Measurements from ENCODE around the gene LYRM4.

The LYRM4 gene

GRCh38 chr6:5260661-5261544 lies at the start of gene LYRM4, which contains the start of gene FARS2:
Gene LYRM4, minus strand, starts transcription at chr6:5260950. Its CDS starts 217 bp downstream, at chr6:5260733.
Gene FARS2, plus strand, starts transcription at chr6:5261513.
- in situ Hi-C loops (cut with MboI; ENCODE audit: low sequenced_read_pairs) = no loop called here

GRCh38 chr6:5308066-5308465 lies 47.3 kb upstream of the LYRM4 start:
- in situ Hi-C loops (cut with MboI; ENCODE audit: low sequenced_read_pairs) = no loop called here

- in situ Hi-C loops (cut with MboI; ENCODE audit: low sequenced_read_pairs) = no loop called here
Observed at GRCh38 chr6:5307058-5307457, 46.3 kb upstream of the LYRM4 start.

- in situ Hi-C loops (cut with MboI; ENCODE audit: low sequenced_read_pairs) = no loop called here
Observed at GRCh38 chr6:5305968-5306626, 45.3 kb upstream of the LYRM4 start.

GRCh38 chr6:5303682-5304081 lies 42.9 kb upstream of the LYRM4 start:
- in situ Hi-C loops (cut with MboI; ENCODE audit: low sequenced_read_pairs) = no loop called here

GRCh38 chr6:5302995-5303622 lies 42.4 kb upstream of the LYRM4 start:
- in situ Hi-C loops (cut with MboI; ENCODE audit: low sequenced_read_pairs) = no loop called here

GRCh38 chr6:5302220-5302946 lies 41.6 kb upstream of the LYRM4 start:
- in situ Hi-C loops (cut with MboI; ENCODE audit: low sequenced_read_pairs) = no loop called here

- in situ Hi-C loops (cut with MboI; ENCODE audit: low sequenced_read_pairs) = no loop called here
Observed at GRCh38 chr6:5300206-5300764, 39.5 kb upstream of the LYRM4 start.

- in situ Hi-C loops (cut with MboI; ENCODE audit: low sequenced_read_pairs) = no loop called here
Observed at GRCh38 chr6:5295623-5296022, 34.9 kb upstream of the LYRM4 start.

GRCh38 chr6:5294392-5295211 lies 33.9 kb upstream of the LYRM4 start:
- in situ Hi-C loops (cut with MboI; ENCODE audit: low sequenced_read_pairs) = no loop called here

GRCh38 chr6:5293692-5294091 lies 32.9 kb upstream of the LYRM4 start:
- in situ Hi-C loops (cut with MboI; ENCODE audit: low sequenced_read_pairs) = no loop called here

- in situ Hi-C loops (cut with MboI; ENCODE audit: low sequenced_read_pairs) = no loop called here
Observed at GRCh38 chr6:5292154-5292553, 31.4 kb upstream of the LYRM4 start.

- in situ Hi-C loops (cut with MboI; ENCODE audit: low sequenced_read_pairs) = no loop called here
Observed at GRCh38 chr6:5290500-5290899, 29.8 kb upstream of the LYRM4 start.

GRCh38 chr6:5290097-5290496 lies 29.3 kb upstream of the LYRM4 start:
- in situ Hi-C loops (cut with MboI; ENCODE audit: low sequenced_read_pairs) = no loop called here

GRCh38 chr6:5287966-5288297 lies 27.2 kb upstream of the LYRM4 start:
- in situ Hi-C loops (cut with MboI; ENCODE audit: low sequenced_read_pairs) = no loop called here

- in situ Hi-C loops (cut with MboI; ENCODE audit: low sequenced_read_pairs) = no loop called here
Observed at GRCh38 chr6:5287205-5287965, 26.6 kb upstream of the LYRM4 start.

GRCh38 chr6:5286780-5287179 lies 26.0 kb upstream of the LYRM4 start:
- in situ Hi-C loops (cut with MboI; ENCODE audit: low sequenced_read_pairs) = no loop called here

GRCh38 chr6:5285526-5285925 lies 24.8 kb upstream of the LYRM4 start:
- in situ Hi-C loops (cut with MboI; ENCODE audit: low sequenced_read_pairs) = no loop called here

- in situ Hi-C loops (cut with MboI; ENCODE audit: low sequenced_read_pairs) = no loop called here
Observed at GRCh38 chr6:5285081-5285480, 24.3 kb upstream of the LYRM4 start.
